Measurements from ENCODE around the gene INSL3. TPM values are rescaled to one million over a fixed set of nuclear protein-coding genes. Genes with fewer than 3 reads are reported as not detected.

The INSL3 gene
- total RNA-seq, 1 donor from 2014 or later: not detected

DNA sequence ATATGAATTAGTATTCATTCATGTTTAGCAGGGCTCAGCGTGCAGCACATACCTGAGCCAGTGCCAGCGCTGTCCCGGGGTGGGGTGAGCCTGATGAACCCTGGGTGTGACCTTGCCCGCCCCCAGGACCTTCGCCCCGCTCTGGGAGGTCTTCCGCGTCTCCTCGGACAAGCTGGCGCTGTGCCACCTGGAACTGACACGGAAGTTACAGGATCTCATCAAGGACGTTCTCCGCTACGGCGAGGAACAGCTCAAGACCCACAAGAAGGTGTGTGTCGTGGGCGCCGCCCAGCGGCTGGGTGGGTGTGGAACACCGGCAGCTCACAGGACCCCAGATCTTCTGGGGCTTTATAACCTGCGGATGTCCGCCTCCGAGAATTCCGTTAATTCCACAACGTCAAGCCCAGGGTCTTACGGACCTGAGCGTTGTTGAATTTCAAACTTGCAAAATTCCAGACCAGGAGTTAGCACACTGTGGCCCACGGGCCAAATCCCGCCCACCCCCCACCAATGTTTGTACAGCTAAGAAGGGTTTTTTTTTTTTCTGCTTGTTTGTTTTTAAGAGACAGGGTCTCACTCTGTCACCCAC, 54.7 kb downstream of the INSL3 start:
- peak; percentile 93 for DNase-seq (ENCODE audit: low spot score)
- Mint-ChIP-seq H3K27me3 (ENCODE audit: insufficient read depth, low read depth) (no peaks in the 10 kb centered on the region), H3K27ac (no peak overlapping the region), H3K4me1 (peaks cover 17% of the 10 kb centered on the region), H3K4me3 (no peak overlapping the region), H3K9me3 (no peaks in the 10 kb centered on the region), H3K36me3 (peaks cover 12% of the 10 kb centered on the region)
- Histone ChIP-seq H3K36me3 (no peaks in the 10 kb centered on the region), H3K4me1 (peaks cover 6% of the 10 kb centered on the region), H3K9ac (no peak overlapping the region), H4K20me1 (ENCODE audit: low read depth) (no peaks in the 10 kb centered on the region), H3K4me2 (no peak overlapping the region), H3K27ac (no peak overlapping the region), H3K27me3 (no peaks in the 10 kb centered on the region), H3F3A (ENCODE audit: low read depth) (peaks cover 14% of the 10 kb centered on the region), H3K9me3 (ENCODE audit: low read depth) (no peaks in the 10 kb centered on the region), H2AFZ (replicated peaks) (no peak overlapping the region), H3K79me2 (ENCODE audit: low read depth) (no peaks in the 10 kb centered on the region), H3K4me3 (no peak overlapping the region)
- no peak for TF ChIP-seq EZH2phosphoT487 (IDR thresholded peaks at IDR 0.05)
- TF ChIP-seq, protein P1, sequence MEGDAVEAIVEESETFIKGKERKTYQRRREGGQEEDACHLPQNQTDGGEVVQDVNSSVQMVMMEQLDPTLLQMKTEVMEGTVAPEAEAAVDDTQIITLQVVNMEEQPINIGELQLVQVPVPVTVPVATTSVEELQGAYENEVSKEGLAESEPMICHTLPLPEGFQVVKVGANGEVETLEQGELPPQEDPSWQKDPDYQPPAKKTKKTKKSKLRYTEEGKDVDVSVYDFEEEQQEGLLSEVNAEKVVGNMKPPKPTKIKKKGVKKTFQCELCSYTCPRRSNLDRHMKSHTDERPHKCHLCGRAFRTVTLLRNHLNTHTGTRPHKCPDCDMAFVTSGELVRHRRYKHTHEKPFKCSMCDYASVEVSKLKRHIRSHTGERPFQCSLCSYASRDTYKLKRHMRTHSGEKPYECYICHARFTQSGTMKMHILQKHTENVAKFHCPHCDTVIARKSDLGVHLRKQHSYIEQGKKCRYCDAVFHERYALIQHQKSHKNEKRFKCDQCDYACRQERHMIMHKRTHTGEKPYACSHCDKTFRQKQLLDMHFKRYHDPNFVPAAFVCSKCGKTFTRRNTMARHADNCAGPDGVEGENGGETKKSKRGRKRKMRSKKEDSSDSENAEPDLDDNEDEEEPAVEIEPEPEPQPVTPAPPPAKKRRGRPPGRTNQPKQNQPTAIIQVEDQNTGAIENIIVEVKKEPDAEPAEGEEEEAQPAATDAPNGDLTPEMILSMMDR (IDR thresholded peaks at IDR 0.05): peak; percentile 92

Small RNA genes within 50 kb of the gene (small RNA-seq; reads per million reads assigned to genes)
- not detected for gene SNORA68

Other genes with a start within 250 kb of the INSL3 start
- 0.77 and 1.3 TPM in 2 replicates for gene UNC13A, start 133.2 kb downstream of the INSL3 start, total RNA-seq (ENCODE audit: low replicate concordance)
- 8.9 and 30.4 TPM in 2 replicates for gene MAP1S, start 102.0 kb downstream of the INSL3 start, total RNA-seq (ENCODE audit: low replicate concordance)
- 15.5 and 29.8 TPM in 2 replicates for gene FCHO1, start 70.0 kb downstream of the INSL3 start, total RNA-seq (ENCODE audit: low replicate concordance)
- gene B3GNT3, start 26.4 kb downstream of the INSL3 start, total RNA-seq (ENCODE audit: low replicate concordance): not detected in 2 replicates
- gene JAK3, start 26.5 kb upstream of the INSL3 start, total RNA-seq (ENCODE audit: low replicate concordance): 3.4 and 3.9 TPM in 2 replicates
- gene RPL18A, start 38.4 kb upstream of the INSL3 start, total RNA-seq (ENCODE audit: low replicate concordance): 975 and 1,520 TPM in 2 replicates
- gene SLC5A5, start 50.4 kb upstream of the INSL3 start, total RNA-seq (ENCODE audit: low replicate concordance): 0.37 and 0.51 TPM in 2 replicates
- gene CCDC124, start 111.5 kb upstream of the INSL3 start, total RNA-seq (ENCODE audit: low replicate concordance): 23.3 and 54.9 TPM in 2 replicates
- gene KCNN1, start 145.6 kb upstream of the INSL3 start, total RNA-seq (ENCODE audit: low replicate concordance): 1.8 and 5.5 TPM in 2 replicates
- gene ARRDC2, start 186.7 kb upstream of the INSL3 start, total RNA-seq (ENCODE audit: low replicate concordance): 4.7 and 14.4 TPM in 2 replicates

Measured in neural progenitor cell (in vitro differentiated cells).